HUES48 (cell line): ENCODE measurements around the gene LRRC8B.

Experiments
- H3K27ac ChIP-seq: one replicate; pipeline ENCODE4 v1.7.0; 2013; ENCODE audit warnings: low read depth, low read length, inconsistent platforms
- H3K27me3 ChIP-seq: 2 replicates; pipeline ENCODE4 v1.6.1; 2013; ENCODE audit warnings: mild to moderate bottlenecking, low read length; ENCODE audit not compliant: control insufficient read depth, insufficient read depth
- H3K36me3 ChIP-seq: 2 replicates; pipeline ENCODE4 v1.6.1; 2013; ENCODE audit warnings: low read length; ENCODE audit not compliant: control insufficient read depth, insufficient read depth
- H3K4me1 ChIP-seq: 2 replicates; pipeline ENCODE4 v1.6.1; 2013; ENCODE audit warnings: mild to moderate bottlenecking, low read length; ENCODE audit not compliant: control insufficient read depth, insufficient read depth
- H3K4me3 ChIP-seq: 2 replicates; pipeline ENCODE4 v1.5.1; 2013; ENCODE audit warnings: mild to moderate bottlenecking, low read depth, low read length
- H3K9ac ChIP-seq: 2 replicates; pipeline ENCODE4 v1.6.1; 2013; ENCODE audit warnings: mild to moderate bottlenecking, low read depth, low read length, moderate library complexity
- H3K9me3 ChIP-seq: 2 replicates; pipeline ENCODE4 v1.6.1; 2013; ENCODE audit warnings: low read length; ENCODE audit not compliant: control insufficient read depth, insufficient read depth

LRRC8B gene

DNA sequence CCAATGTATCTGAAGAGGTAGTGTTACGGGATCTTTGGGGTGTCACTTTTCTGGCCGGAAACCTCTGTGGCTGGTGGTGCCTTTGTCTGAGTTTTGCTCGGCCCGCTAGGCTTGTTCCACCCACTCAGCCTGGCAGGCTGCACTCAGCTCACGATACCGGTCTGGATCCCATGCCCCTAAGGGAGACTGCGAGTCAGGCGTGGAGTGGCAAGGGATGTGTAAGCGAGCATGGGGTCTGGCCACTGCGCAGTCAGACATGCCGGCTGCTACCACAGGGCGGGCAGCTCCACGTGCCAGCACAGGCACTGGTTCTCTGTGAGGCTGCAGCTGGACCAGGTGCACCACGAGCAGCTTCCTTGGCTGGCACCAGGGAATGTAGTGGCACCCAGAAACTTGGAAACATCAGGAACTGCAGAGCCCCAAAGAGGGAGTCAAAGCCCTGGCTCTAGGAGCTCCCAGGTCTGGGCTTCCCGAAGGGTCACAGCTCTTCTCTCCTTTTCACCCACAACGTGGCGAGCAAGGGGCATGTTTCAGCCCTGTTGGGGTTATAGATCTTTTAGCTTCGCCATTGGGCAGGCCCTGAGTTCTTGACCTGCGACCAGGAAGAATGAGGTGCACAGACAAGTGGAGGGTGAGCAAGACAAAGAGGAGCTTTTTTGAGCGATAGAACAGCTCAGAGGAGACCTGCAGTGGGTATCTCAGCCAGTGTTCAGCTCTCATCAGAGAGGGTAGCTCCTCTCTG lies 84.5 kb downstream of the LRRC8B start:
- H3K4me3 ChIP-seq: no peak overlapping the region
- no peaks in the 10 kb centered on the region for H3K4me1 ChIP-seq
- no peaks in the 10 kb centered on the region for H3K36me3 ChIP-seq
- no peaks in the 10 kb centered on the region for H3K9me3 ChIP-seq
- H3K9ac ChIP-seq: no peak overlapping the region
- H3K27me3 ChIP-seq: no peaks in the 10 kb centered on the region
- H3K27ac ChIP-seq: no peak overlapping the region

- Histone ChIP-seq H3K27ac (no peak overlapping the region), H3K9me3 (no peaks in the 10 kb centered on the region), H3K27me3 (no peaks in the 10 kb centered on the region)
Observed at GRCh38 chr1:89609781-89610456, 85.3 kb downstream of the LRRC8B start.

GRCh38 chr1:89610457-89611011 lies 85.9 kb downstream of the LRRC8B start:
- Histone ChIP-seq H3K4me1 (no peaks in the 10 kb centered on the region), H3K9ac (no peak overlapping the region), H3K36me3 (no peaks in the 10 kb centered on the region), H3K4me3 (no peak overlapping the region), H3K27ac (no peak overlapping the region), H3K27me3 (no peaks in the 10 kb centered on the region), H3K9me3 (no peaks in the 10 kb centered on the region)

More at GRCh38 chr1:89609781-89610456, 85.3 kb downstream of the LRRC8B start:
- Histone ChIP-seq H3K4me3 (no peak overlapping the region), H3K36me3 (no peaks in the 10 kb centered on the region), H3K9ac (no peak overlapping the region), H3K4me1 (no peaks in the 10 kb centered on the region)

GRCh38 chr1:89611721-89612120 lies 87.1 kb downstream of the LRRC8B start:
- no peak overlapping the region for H3K9ac ChIP-seq
- no peaks in the 10 kb centered on the region for H3K27me3 ChIP-seq
- no peaks in the 10 kb centered on the region for H3K36me3 ChIP-seq
- no peak overlapping the region for H3K27ac ChIP-seq
- no peak overlapping the region for H3K4me3 ChIP-seq
- H3K9me3 ChIP-seq: no peaks in the 10 kb centered on the region
- H3K4me1 ChIP-seq: no peaks in the 10 kb centered on the region

GRCh38 chr1:89613928-89614327 lies 89.3 kb downstream of the LRRC8B start:
- Histone ChIP-seq H3K4me1 (no peaks in the 10 kb centered on the region), H3K4me3 (no peak overlapping the region), H3K27ac (no peak overlapping the region), H3K27me3 (no peaks in the 10 kb centered on the region), H3K36me3 (no peaks in the 10 kb centered on the region), H3K9me3 (no peaks in the 10 kb centered on the region), H3K9ac (no peak overlapping the region)

GRCh38 chr1:89615676-89616598 lies 91.3 kb downstream of the LRRC8B start:
- H3K9ac ChIP-seq: no peak overlapping the region
- no peaks in the 10 kb centered on the region for H3K4me1 ChIP-seq
- H3K9me3 ChIP-seq: no peaks in the 10 kb centered on the region
- no peak overlapping the region for H3K4me3 ChIP-seq
- no peaks in the 10 kb centered on the region for H3K27me3 ChIP-seq
- H3K36me3 ChIP-seq: no peaks in the 10 kb centered on the region
- H3K27ac ChIP-seq: no peak overlapping the region

- Histone ChIP-seq H3K9ac (no peak overlapping the region), H3K36me3 (no peaks in the 10 kb centered on the region), H3K9me3 (no peaks in the 10 kb centered on the region), H3K4me1 (no peaks in the 10 kb centered on the region), H3K27ac (no peak overlapping the region), H3K27me3 (no peaks in the 10 kb centered on the region), H3K4me3 (no peak overlapping the region)
Observed at GRCh38 chr1:89616844-89617627, 92.4 kb downstream of the LRRC8B start.

- no peak overlapping the region for H3K27ac ChIP-seq
- H3K4me3 ChIP-seq: no peak overlapping the region
- no peaks in the 10 kb centered on the region for H3K9me3 ChIP-seq
- H3K9ac ChIP-seq: no peak overlapping the region
- H3K36me3 ChIP-seq: no peaks in the 10 kb centered on the region
- no peaks in the 10 kb centered on the region for H3K4me1 ChIP-seq
- no peaks in the 10 kb centered on the region for H3K27me3 ChIP-seq
Observed at GRCh38 chr1:89620664-89621063, 96.0 kb downstream of the LRRC8B start.

DNA sequence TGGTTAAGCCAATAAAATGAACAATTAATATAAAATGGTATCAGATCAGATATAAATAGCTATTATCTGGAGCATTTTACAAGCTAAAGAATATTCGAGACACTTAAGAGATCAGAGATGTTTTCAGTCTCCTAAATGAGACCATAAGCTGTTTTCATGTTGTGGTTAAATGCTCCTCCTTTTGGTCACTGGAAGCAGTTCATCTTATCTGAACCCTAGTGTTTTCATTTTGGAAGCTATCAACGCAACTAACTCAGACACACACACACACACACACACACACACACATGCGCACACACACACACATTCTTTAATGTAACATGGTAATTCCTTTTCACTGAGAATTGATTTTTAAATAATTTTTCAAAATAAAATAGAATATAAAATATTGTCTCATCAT lies 98.3 kb downstream of the LRRC8B start:
- Histone ChIP-seq H3K9me3 (no peaks in the 10 kb centered on the region), H3K9ac (no peak overlapping the region), H3K27ac (no peak overlapping the region), H3K27me3 (no peaks in the 10 kb centered on the region), H3K36me3 (no peaks in the 10 kb centered on the region), H3K4me3 (no peak overlapping the region), H3K4me1 (no peaks in the 10 kb centered on the region)

DNA sequence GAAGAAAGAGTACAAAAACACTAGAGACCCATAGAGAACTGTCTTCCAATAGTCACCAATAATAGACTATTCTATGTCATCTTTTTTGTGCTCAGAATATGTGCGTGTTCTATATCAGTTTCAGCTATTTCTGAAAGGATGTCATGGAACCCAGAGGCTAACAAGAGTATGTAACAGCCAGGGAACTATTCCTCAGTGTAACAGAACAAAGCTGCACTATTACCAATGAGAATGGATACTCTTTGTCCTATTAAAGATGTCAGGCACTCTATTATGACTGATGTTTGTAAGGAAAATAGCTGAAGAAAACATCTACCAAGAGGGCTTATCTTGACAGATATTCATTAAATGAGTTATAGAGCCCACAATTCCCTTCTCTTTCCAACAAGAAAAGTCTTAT lies 99.7 kb downstream of the LRRC8B start:
- no peaks in the 10 kb centered on the region for H3K4me1 ChIP-seq
- H3K9ac ChIP-seq: no peak overlapping the region
- no peaks in the 10 kb centered on the region for H3K9me3 ChIP-seq
- H3K27ac ChIP-seq: no peak overlapping the region
- no peak overlapping the region for H3K4me3 ChIP-seq
- H3K36me3 ChIP-seq: no peaks in the 10 kb centered on the region
- no peaks in the 10 kb centered on the region for H3K27me3 ChIP-seq
